GM11168 (cell line): Measurements from ENCODE around the gene PODXL2.

Source experiments
- in situ Hi-C: fragments of 300-500 bp; cut with MboI; formaldehyde crosslinking; loops from one replicate; pipeline ENCODE4 v1.12.0; 2022; ENCODE audit warnings: low sequenced_read_pairs; ENCODE audit not compliant: unreplicated experiment

The PODXL2 gene

GRCh38 chr3:127685708-127686511, 56.9 kb downstream of the PODXL2 start:
- in situ Hi-C loops: no loop called here

GRCh38 chr3:127686512-127686894, 57.5 kb downstream of the PODXL2 start:
- in situ Hi-C loops: no loop called here

- in situ Hi-C loops: no loop called here
Measured at GRCh38 chr3:127687228-127687737, 58.3 kb downstream of the PODXL2 start.

- in situ Hi-C loops: no loop called here
Measured at GRCh38 chr3:127688022-127688415, 59.0 kb downstream of the PODXL2 start.

- in situ Hi-C loops: no loop called here
Measured at GRCh38 chr3:127688416-127689265, 59.7 kb downstream of the PODXL2 start.

- in situ Hi-C loops: no loop called here
Measured at GRCh38 chr3:127689266-127689860, 60.4 kb downstream of the PODXL2 start.

GRCh38 chr3:127690106-127690505, 61.1 kb downstream of the PODXL2 start:
- in situ Hi-C loops: no loop called here

- in situ Hi-C loops: no loop called here
Measured at GRCh38 chr3:127690823-127691452, 62.0 kb downstream of the PODXL2 start.

- in situ Hi-C loops: no loop called here
Measured at GRCh38 chr3:127691489-127691888, 62.5 kb downstream of the PODXL2 start.

- in situ Hi-C loops: no loop called here
Measured at GRCh38 chr3:127691974-127692373, 63.0 kb downstream of the PODXL2 start.

- in situ Hi-C loops: no loop called here
Measured at GRCh38 chr3:127692501-127693335, 63.7 kb downstream of the PODXL2 start.

GRCh38 chr3:127693336-127693843, 64.4 kb downstream of the PODXL2 start:
- in situ Hi-C loops: no loop called here

- in situ Hi-C loops: no loop called here
Measured at GRCh38 chr3:127694467-127695215, 65.7 kb downstream of the PODXL2 start.

GRCh38 chr3:127697551-127698240, 68.7 kb downstream of the PODXL2 start:
- in situ Hi-C loops: no loop called here

GRCh38 chr3:127698286-127698685, 69.3 kb downstream of the PODXL2 start:
- in situ Hi-C loops: no loop called here

GRCh38 chr3:127698691-127699415, 69.9 kb downstream of the PODXL2 start:
- in situ Hi-C loops: no loop called here
